ENCODE results near the gene PITPNM3.

The PITPNM3 gene

DNA sequence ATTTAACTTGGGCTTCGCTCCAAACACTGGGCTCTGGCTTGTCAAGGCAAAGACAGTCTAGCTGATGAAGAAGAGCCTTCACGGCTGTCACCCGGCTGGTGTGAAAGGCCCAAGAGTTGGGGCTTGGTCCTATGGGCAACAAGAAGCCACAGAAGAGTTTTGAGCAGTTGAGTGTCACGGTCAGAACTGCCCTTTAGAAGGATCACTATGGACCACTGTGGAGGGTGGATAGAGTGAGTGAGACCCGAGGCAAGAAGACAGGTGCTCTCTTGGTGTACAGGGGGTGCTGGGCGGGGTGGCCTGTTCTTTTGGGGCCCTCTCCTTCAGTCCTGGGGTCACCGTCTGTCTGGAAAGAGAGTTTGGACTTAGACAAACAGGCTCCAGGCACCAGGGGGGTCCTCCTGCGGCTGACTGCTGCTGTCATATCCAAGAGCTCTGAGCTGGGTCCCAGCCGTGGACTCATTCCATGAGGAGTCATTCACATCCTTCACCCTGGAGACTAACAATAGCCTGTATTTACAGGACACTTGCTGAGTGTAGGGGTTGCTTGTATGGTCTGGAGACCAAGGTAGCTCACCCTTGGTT is 109.7 kb downstream of the PITPNM3 start:
- ChIA-PET POLR2A (no interaction called here), CTCF (interaction anchor here (7.6 kb wide), 1 partner anchor 12 kb away, joined by 51 read pairs; the partner anchor contains the start of gene AIPL1)
- no peak for DNase-seq (ENCODE audit: extremely low spot score)
- TF ChIP-seq, protein P1, sequence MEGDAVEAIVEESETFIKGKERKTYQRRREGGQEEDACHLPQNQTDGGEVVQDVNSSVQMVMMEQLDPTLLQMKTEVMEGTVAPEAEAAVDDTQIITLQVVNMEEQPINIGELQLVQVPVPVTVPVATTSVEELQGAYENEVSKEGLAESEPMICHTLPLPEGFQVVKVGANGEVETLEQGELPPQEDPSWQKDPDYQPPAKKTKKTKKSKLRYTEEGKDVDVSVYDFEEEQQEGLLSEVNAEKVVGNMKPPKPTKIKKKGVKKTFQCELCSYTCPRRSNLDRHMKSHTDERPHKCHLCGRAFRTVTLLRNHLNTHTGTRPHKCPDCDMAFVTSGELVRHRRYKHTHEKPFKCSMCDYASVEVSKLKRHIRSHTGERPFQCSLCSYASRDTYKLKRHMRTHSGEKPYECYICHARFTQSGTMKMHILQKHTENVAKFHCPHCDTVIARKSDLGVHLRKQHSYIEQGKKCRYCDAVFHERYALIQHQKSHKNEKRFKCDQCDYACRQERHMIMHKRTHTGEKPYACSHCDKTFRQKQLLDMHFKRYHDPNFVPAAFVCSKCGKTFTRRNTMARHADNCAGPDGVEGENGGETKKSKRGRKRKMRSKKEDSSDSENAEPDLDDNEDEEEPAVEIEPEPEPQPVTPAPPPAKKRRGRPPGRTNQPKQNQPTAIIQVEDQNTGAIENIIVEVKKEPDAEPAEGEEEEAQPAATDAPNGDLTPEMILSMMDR (IDR thresholded peaks at IDR 0.05; ENCODE audit: control extremely low read depth, extremely low read depth, low read depth, missing control alignments): no peak

DNA sequence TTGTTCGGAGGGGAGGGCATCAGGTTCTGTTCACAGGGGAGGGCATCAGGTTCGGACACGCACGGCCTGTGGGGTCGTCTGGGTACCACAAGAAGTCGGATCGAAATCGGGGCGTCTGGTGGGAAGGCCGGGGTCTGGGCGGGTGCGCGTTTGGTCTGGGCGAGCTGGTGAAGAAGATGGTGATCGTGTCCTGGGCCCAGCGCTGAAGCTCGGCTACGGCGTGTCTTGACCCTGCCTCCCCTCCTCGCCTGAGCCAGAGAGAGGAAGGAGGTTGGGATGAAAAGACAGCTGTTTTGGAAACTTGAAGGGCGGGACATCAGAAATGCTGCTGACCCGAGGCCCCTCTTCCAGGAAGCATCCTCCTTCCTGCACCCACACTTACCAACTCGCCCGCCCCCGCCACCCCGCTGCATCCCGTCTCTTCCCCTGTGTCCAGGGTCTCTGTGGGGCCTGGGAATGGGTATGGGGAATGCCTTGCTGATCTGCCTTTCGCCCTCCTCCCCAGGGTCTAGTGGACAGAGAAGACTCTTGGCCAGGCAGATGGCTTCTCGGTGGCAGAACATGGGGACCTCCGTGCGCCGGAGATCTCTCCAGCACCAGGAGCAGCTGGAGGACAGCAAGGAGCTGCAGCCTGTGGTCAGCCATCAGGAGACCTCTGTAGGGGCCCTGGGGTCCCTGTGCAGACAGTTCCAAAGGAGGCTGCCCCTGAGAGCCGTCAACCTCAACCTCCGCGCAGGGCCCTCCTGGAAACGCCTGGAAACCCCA is 111.6 kb downstream of the PITPNM3 start:
- TF ChIP-seq, protein P1 (IDR thresholded peaks at IDR 0.05; ENCODE audit: control extremely low read depth, extremely low read depth, low read depth, missing control alignments): no peak
- ChIA-PET CTCF (interaction anchor here (0.9 to 7.6 kb wide), 3 partner anchors 10 to 30 kb away, joined by 3 to 51 read pairs (median 6); partner anchors contain the start of gene AIPL1), POLR2A (no interaction called here)
- DNase-seq (ENCODE audit: extremely low spot score): no peak

DNA sequence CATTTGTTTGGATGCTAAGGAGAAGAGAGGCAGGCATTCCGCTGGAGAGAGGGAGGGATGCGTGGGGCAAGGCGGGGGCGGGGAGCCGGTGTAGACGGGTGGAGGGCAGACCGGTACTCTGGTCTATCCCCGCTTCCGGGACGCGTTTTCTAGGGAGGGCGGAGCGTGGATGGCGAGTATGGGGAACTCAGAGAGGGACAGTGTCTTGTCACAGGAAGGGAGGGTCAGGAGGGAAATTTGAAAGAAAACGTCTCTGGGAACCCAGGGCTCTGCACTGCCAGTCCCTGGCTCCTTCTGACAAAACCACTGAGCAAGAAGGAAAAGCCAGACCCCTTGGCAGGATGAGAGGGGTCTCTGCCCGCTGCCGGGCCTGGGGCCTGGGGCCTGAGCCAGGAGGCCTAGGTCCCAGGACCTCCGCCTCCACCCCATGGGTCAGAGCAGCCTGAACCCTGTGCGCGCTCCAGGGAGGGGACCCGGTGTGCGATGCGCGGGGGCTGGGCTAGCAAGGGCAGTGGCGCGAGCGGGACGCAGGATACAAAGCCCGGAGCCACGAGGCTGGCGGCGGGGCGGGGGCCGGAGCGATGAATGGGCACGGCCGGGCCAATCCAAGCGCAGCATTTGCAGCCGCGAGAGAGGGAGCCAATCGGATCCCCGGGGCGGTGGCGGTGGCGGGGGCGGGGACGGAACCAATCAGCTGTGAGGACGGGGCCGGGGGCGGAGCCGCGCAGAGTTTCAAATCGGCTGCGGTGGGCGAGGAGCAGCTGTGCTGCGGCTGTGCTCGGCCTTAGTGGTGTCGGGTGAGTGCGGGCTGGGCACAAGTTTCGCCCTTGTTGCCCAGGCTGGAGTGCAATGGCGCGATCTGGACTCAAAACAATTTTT is 112.4 kb downstream of the PITPNM3 start, which contains the start of gene PIMREG:
PIMREG (plus strand) TSS at position 764 of the 879 bp plus-strand sequence. CDS start 656 bp downstream, outside the sequence.
- CTCF ChIA-PET: interaction anchor here (1.8 to 7.6 kb wide), 2 partner anchors 9 to 22 kb away, joined by 6 to 51 read pairs; partner anchors contain the start of gene AIPL1
- POLR2A ChIA-PET: no interaction called here
- TF ChIP-seq, protein P1 (IDR thresholded peaks at IDR 0.05; ENCODE audit: control extremely low read depth, extremely low read depth, low read depth, missing control alignments): no peak
- peak; percentile 97 for DNase-seq (ENCODE audit: extremely low spot score)

DNA sequence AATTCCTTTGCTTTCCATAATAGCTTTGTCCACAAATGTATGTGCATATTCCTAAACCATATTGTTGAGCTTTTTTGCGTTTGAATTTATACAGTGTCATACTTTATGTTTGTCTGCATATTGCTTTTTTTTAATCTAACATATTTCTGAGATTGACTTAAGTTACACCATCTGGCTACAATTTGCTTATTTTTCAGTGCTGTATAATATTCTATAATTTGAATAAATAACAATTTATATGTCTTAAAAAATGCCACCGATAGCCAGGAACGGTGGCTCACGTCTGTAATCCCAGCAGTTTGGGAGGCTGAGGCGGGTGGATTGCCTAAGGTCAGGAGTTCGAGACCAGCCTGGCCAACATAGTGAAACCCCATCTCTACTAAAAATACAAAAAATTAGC is 113.6 kb downstream of the PITPNM3 start:
- TF ChIP-seq, protein P1 (IDR thresholded peaks at IDR 0.05; ENCODE audit: control extremely low read depth, extremely low read depth, low read depth, missing control alignments): no peak
- ChIA-PET POLR2A (interaction anchor here (0.6 kb wide), 1 partner anchor 39 kb away, joined by 3 read pairs; no protein-coding TSS in a partner anchor), CTCF (no interaction called here)
- no peak for DNase-seq (ENCODE audit: extremely low spot score)

DNA sequence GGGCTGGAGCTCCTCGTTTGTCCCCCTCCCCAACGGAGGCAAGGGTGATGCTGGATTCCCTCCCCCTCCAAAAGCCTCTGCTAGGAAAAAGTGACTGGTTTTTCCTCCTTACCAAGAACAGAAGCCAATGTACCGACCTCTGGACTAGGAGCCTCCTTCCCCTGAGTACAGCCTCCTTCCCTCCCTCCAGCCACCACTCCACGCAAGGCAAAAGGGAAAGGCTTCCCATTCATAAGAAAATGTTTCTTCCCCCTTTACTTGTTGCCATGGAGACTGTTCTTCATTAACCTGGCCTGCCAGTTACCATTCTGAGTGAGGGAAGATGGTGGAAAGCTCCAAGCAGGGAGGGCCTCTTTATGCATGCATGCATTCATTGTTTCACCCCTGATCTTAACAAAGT is 116.4 kb downstream of the PITPNM3 start:
- ChIA-PET POLR2A (no interaction called here), CTCF (interaction anchor here (0.9 to 3.4 kb wide), 4 partner anchors 17 to 856 kb away, joined by 3 to 14 read pairs (median 4); partner anchors contain the start of gene NLRP1)
- TF ChIP-seq, protein P1 (IDR thresholded peaks at IDR 0.05; ENCODE audit: control extremely low read depth, extremely low read depth, low read depth, missing control alignments): no peak
- DNase-seq (ENCODE audit: extremely low spot score): no peak

DNA sequence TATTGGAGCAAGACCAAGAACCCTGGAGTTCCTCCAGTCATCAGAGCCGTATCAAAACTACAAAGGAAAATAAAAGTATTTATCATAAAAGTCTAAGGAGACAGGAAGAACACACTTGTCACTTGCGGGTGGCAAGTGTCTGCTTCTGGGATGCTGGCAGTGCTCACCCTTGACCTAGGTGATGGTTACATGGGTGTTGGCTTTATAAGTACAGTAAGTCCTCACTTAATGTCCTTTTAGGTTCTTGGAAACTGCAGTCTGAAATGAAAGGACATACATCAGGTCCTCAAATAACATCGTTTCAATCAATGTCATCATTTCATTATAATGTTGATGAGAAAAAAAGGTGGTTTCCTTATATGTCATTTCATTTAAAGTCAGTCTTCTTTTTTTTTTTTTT is 118.4 kb downstream of the PITPNM3 start:
- CTCF ChIA-PET: no interaction called here
- POLR2A ChIA-PET: no interaction called here
- TF ChIP-seq, protein P1 (IDR thresholded peaks at IDR 0.05; ENCODE audit: control extremely low read depth, extremely low read depth, low read depth, missing control alignments): no peak
- no peak for DNase-seq (ENCODE audit: extremely low spot score)

Data from GM10248 (cell line).